ENCODE data around the gene EPHA6. TPM values are rescaled to one million over a fixed set of nuclear protein-coding genes. Genes with fewer than 3 reads are reported as not detected.
A peak's percentile ranks its signal among the peaks of the same experiment; 100 is the strongest.

Gene EPHA6
- total RNA-seq, 1 donor from 2014 or later: not detected

GRCh38 chr3:96806341-96806740 is 8.1 kb upstream of the EPHA6 start:
- intact Hi-C loops (cut with DNase I): no loop called here
- no peak for DNase-seq
- Histone ChIP-seq H3K4me3 (no peak overlapping the region), H3K9me3 (no peaks in the 10 kb centered on the region), H3K27me3 (peaks cover 33% of the 10 kb centered on the region), H3K4me1 (no peaks in the 10 kb centered on the region), H3K27ac (no peak overlapping the region), H3K36me3 (no peaks in the 10 kb centered on the region)
- TF ChIP-seq CTCF (IDR thresholded peaks at IDR 0.05): no peak
- ATAC-seq: no peak

- ATAC-seq: peak; percentile 94
- H3K4me1 ChIP-seq: peaks cover 11% of the 10 kb centered on the region
- peaks cover 50% of the 10 kb centered on the region for H3K27me3 ChIP-seq
- peak; percentile 49 for TF ChIP-seq CTCF (IDR thresholded peaks at IDR 0.05)
- no peak overlapping the region for H3K27ac ChIP-seq
- H3K9me3 ChIP-seq: no peaks in the 10 kb centered on the region
- DNase-seq: peak; percentile 84
- peak overlapping the region; percentile 48 for H3K4me3 ChIP-seq
- intact Hi-C loops (cut with DNase I): no loop called here
- no peaks in the 10 kb centered on the region for H3K36me3 ChIP-seq
Measured at GRCh38 chr3:96813134-96813819, 1.1 kb upstream of the EPHA6 start.

- peaks cover 40% of the 10 kb centered on the region for H3K27me3 ChIP-seq
- ATAC-seq: no peak
- intact Hi-C loops (cut with DNase I): no loop called here
Measured at GRCh38 chr3:96814651-96815567, 515 bp downstream of the EPHA6 start.

GRCh38 chr3:96831175-96831574 is 16.8 kb downstream of the EPHA6 start:
- Histone ChIP-seq H3K36me3 (no peaks in the 10 kb centered on the region), H3K27ac (no peak overlapping the region), H3K4me3 (no peak overlapping the region), H3K4me1 (no peaks in the 10 kb centered on the region), H3K9me3 (no peaks in the 10 kb centered on the region), H3K27me3 (no peaks in the 10 kb centered on the region)
- intact Hi-C loops (cut with DNase I): no loop called here
- ATAC-seq (no peak), DNase-seq (no peak)
- TF ChIP-seq CTCF (IDR thresholded peaks at IDR 0.05): no peak

More at GRCh38 chr3:96814651-96815567, 515 bp downstream of the EPHA6 start:
- Histone ChIP-seq H3K36me3 (no peaks in the 10 kb centered on the region), H3K4me3 (peak overlapping the region; percentile 48), H3K27ac (no peak overlapping the region), H3K9me3 (no peaks in the 10 kb centered on the region), H3K4me1 (peaks cover 11% of the 10 kb centered on the region)
- DNase-seq: no peak
- TF ChIP-seq CTCF (IDR thresholded peaks at IDR 0.05): no peak

GRCh38 chr3:96833301-96833700 is 18.9 kb downstream of the EPHA6 start:
- intact Hi-C loops (cut with DNase I): no loop called here
- no peaks in the 10 kb centered on the region for H3K4me1 ChIP-seq
- H3K4me3 ChIP-seq: no peak overlapping the region
- no peaks in the 10 kb centered on the region for H3K9me3 ChIP-seq
- DNase-seq (no peak), ATAC-seq (no peak)
- H3K27me3 ChIP-seq: no peaks in the 10 kb centered on the region
- TF ChIP-seq CTCF (IDR thresholded peaks at IDR 0.05): no peak
- H3K27ac ChIP-seq: no peak overlapping the region
- H3K36me3 ChIP-seq: no peaks in the 10 kb centered on the region
